NCI-H526 (cell line): ENCODE results near the gene SYNGR4.
"Not testable (repeated sequence)": the region's sequence is repeated elsewhere in the genome, so short reads cannot be mapped to it uniquely, and the experiment has no call there.

ENCODE experiments used
- DNase-seq, 2 experiments: peaks; one replicate each; lab custom pipeline; 2025; lab: John Stamatoyannopoulos, UW

The SYNGR4 gene

DNA sequence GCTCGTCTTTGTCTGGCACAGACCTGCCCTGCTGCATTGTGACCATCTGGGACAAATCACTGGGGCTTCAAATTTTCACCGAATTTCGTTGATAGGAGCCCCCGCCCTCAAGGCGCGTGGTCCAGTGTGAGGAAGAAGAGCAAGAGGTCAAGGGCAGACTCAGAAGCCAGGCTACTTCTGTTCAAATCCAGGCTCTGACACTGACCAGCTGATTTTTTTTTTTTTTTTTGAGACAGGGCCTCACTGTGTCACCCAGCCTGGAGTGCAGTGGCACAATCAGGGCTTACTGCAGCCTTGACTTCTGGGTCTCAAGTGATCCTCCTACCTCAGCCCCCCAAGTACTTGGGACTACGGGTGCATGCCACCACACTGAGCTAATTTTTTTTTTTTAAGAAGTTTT lies 7.2 kb downstream of the SYNGR4 start:
- DNase-seq, result no peak

DNA sequence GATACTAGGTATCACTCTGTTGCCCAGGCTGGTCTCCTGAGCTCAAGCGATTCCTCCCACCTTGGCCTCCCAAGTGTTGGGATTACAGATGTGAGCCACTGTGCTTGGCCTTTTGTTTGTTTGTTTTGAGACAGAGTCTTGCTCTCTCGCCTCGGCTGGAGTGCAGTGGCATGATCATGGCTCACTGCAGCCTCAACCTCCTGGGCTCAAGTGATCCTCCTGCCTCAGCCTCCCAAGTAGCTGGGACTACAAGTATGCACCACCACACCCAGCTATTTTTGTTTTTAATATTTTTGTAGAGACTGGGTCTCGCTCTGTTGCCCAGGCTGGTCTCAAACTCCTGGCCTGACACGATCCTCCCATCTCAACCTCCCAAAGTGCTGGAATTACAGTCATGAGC lies 7.6 kb downstream of the SYNGR4 start:
- not testable (repeated sequence) for DNase-seq

DNA sequence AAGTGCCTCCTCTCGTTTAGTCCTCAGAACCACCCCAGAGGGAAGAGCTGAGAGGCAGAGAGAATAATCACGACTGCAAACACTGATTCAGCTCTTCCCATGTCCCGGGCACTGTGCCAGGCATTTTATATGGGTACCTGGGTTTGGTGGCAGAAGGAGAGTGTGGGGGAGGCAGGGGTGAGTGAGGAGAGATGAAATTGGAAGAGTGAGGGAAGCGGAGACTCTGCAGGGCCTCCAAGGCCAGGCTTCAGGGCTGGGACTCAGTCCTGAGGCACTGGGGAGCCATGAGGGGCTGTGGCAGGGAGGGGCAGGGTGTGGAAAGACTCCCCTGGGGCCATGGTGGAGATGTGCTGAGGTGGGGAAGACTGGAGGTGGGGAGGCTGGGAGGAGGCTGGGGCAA lies 8.7 kb downstream of the SYNGR4 start:
- no peak for DNase-seq

DNA sequence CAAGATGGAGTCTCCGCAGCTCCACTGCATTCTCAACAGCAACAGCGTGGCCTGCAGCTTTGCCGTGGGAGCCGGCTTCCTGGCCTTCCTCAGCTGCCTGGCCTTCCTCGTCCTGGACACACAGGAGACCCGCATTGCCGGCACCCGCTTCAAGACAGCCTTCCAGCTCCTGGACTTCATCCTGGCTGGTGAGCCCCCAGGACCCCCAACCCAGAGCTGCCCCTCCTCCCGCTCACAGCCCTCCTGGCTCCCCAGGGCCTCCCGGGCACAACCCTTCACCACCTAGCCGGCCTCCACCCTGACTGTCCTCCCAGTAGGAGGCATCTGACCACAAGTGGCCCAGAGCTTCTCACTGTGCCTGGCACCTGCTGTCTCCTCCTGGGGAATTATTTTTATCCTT lies 9.4 kb downstream of the SYNGR4 start:
- DNase-seq, result no peak

DNA sequence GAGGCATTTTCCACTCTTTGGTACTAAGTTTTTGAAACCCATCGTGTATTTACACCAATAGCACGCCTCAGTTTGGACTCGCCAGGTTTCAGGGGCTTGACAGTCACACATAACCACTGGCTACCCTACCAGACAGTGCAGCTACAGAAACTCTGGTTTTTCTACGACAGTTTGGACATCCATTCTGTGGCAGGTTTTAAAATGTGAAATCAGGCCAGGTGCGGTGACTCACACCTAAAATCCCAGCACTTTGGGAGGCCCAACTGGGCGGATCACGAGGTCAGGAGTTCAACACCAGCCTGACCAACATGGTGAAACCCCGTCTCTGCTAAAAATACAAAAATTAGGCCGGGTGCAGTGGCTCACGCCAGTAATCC lies 14.0 kb downstream of the SYNGR4 start:
- DNase-seq, result no peak

DNA sequence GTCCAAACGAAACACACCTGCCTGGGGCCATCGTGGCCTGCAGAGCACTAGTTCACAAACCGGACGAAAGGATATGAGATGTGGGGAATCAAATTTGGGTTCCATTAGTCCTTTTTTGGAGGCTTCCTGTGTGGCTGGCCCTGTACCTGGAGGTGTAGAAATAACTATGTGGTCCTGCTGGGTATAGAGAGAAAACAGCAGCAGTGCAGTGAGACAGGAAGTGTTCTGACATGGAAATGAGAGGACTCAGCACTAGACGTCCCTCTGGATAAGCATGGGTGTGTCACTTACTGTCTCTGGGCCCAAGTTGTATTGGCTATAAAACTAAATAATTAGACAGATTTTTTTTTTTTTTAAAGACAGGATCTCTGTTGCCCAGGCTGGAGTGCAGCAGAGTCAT lies 14.9 kb downstream of the SYNGR4 start:
- DNase-seq, result no peak

DNA sequence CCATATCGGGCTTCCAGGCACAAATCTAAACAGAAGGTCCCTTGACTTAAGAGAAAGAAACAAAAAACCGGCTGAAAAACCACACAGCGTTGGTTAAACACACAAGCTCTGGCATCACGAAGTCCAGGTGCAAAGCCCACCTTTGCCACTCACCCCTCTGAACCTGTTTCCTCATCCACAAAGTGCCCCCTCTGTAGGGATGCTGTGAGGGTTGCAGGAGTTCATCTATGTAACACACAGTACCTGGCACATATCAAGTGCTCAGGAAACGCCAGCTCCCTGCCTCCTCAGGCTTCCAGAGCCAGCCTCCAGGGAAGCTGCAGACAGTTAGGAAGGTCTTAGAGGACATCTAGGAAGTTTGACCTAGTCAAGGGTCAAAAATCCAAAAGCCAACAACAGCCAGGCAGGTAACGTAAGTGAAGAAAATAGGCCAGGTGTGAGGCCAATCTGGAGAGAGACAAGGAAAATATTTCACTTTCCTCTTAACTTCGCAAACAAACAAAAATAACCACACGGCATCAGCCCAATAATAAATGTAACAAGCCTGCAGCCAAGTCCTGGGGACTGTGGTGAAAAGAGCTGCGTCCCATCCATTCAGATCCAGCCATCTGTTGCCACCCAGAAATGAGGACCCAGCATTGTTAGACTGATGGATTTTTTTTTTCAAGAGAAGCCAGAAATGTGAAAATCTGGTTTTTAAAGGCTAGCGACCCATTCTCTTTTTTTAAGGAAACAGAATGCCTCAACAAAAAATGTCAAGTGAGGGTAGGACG lies 17.2 kb downstream of the SYNGR4 start:
- DNase-seq, result no peak

DNA sequence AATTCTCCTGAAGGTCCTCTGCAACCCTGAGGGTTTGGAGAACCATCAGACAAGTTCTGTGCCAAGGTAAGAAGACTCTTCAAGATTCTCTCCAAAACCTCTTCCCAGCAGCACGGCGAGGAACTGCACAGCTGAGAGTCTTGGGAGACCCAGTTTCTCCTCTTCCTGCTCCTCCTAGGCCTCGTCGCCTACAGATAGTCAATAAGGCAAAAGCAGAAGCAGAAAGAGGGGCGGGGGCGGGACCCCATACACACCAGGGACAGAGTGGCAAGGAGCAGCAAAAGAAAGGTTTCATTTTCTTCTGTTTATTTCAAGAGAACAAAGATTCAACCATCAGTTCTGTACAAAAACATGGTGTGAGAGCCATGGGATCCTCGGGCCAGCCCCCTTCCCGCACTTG lies 18.1 kb downstream of the SYNGR4 start:
- no peak for DNase-seq

DNA sequence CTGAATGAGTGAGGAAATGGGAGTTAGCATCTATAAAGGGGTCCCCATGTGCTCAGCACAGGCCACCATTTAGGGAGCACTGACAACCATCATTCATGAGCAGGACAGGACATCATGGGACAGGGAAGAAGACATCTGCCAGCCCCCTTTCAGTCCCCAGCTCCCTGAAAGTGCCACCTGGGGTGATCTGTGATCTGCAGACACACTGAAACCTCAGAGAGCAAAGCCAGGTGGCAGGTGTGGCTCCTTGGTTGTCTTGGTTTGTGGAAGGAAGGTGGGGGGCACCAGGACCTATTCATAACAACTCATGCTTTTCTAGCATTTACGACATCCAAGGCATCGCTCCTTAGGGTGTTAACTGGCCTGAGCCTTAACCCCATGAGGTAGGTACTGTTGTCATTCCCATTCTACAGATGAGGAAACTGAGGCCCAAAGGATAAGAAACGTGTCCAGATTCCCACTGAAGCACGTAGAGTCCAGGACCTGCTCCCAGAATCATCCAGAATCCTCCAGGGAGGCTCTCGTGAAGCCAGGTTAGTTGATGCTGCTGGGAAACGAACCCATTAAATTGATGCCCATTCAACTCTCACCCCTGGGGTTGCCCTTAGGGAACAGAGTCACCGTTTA lies 21.4 kb downstream of the SYNGR4 start:
- DNase-seq, result no peak

DNA sequence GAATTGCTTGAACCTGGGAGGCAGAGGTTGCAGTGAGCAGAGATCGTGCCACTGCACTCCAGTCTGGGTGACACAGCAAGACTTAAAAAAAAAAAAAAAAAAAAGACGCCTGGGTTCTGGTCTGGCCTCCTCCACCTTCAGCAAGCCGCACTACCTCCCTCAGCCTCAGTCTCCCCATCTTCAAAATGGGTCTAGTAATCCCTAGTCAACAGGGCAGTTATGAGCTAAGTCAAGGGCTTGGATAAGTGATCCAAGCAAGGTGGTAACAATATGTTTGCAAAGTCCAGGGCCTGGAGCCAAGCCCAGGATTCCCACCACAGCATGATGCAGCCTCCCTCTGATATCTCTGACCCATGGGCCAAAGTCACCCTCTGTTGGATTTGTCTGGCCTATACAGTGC lies 22.8 kb downstream of the SYNGR4 start:
- DNase-seq, result no peak

DNA sequence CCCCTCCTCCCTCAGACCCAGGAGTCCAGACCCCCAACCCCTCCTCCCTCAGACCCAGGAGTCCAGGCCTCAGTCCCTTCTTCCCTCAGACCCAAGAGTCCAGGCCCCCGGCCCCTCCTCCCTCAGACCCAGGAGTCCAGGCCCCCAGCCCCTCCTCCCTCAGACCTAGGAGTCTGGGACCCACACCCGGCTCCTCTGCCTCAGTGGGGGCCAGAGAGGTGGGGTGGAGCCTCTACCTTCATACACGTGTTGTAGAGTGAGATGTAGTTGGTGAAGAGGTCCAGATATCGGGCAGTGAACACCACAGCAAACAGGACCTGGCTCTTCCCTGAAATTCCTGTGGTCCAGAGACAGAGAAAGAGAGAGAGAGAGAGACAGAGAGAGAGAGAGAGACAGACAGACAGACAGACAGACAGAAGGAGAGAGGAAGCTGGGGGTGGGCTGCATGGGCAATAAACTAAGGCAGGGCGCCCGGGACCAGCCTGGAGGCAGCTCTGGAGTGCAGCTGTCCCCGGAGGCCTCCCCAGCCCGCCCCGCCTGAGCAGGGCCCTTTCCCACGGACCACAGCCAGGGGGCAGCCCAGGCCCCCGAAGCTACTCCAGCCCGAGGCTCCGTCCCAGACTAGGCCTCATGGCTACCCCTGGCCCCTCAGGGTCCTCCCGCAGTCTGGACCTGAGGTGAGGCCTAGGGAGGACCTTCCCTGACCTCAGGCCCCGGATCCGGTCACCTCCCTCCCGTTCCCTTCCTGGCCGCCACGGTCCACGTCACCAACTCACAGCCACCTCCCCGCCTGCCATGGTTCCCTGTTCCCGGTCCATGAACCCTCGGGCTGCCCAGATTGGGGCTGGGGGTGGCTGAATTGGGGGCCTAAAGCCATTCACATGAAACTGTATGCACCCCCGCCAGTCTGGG lies 26.3 kb downstream of the SYNGR4 start:
- DNase-seq, result peak; percentile 11 to 77

DNA sequence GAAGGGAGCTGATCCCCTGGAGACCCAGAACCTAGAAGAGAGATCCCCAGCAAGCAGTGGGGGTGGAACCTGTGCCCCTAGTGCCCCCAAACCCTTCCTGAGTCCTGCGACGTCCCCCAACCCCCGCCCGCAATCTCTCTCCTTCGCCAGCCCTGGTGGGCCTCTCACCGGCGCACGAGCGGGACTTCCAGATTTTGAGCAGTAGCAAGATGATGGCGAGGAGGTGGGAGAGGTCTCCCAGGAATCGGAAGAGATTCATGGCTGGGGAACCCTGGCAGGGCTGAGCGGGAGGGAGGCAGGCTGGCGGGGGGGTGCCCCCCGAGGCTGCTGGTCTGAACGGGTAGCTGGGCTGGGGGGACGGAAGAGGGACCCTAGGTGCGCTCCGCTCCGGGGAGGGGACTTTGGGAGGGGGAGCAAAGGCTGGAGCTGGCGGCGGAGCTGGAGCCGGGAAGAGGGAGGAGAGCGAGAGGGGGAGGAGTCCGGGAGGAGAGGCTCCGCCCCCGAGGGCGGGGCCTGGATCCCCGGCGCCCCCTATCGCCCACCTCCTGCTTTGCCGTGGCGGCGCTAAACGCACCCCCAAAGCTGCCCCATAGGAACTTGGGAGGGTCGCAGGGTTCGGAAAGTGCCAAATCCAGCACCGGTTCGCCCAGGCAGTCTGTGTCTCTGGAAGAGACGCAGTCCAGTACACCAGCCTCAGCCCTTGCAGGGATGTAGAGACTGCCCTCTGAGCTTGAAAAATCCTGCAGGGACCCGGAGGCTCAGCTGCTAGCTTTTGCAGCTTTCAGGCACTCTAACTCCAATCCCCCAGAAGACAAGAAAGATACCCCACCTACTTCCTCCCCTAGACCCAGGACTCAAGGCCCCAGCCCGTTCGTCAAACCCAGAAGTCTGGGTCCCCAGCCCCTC lies 27.2 kb downstream of the SYNGR4 start, which contains the start of gene KDELR1:
Gene KDELR1, minus strand, starts transcription at position 452 of the 906 bp plus-strand sequence. Its CDS starts 193 bp downstream, at position 259.
- DNase-seq, result peak; percentile 14 to 68

DNA sequence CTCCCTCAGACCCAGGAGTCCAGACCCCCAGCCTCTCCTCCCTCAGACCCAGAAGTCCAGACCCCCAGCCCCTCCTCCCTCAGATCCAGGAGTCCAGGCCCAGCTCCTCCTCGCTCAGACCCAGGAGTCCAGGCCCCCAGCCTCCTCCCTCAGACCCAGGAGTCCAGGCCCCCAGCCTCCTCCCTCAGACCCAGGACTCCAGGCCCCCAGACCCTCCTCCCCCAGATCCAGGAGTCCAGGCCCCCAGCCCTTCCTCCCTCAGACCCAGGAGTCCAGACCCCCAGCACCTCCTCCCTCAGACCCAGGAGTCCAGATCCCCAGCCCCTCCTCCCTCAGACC lies 27.8 kb downstream of the SYNGR4 start:
- not testable (repeated sequence) for DNase-seq

DNA sequence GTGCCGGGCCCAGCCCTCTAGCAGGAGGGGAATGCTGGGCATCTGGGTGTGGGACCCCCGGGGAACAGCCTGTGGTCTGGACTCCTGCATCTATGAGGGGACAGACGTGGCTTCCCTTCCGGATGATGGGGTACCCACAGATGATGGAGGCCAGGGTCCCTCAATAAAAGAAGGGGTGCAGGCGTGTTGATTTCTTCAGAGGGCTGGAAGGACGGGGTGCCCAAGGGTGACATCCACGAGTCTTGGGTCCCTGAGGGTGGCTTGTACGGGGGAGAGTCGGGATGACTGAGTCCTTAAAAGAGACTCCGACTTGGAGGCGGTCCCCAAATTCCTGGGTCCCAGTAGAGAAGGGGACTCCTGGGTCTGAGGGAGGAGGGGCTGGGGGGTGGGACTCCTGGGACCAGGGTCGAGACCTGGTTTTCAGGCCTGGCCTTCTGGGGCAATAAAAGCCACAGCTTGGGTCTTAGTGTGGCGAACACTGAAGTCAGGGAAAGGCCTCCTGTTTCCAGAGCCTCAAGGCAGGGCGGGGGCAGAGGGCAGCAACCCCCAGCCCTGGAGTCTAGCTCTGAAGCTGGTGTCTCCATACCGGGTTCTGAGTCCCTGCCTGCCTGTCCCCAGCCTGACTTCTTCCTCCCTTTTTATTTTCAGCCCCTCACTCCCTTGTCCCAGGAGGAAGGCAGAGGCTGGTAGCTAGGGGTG lies 28.8 kb downstream of the SYNGR4 start:
- no peak for DNase-seq

DNA sequence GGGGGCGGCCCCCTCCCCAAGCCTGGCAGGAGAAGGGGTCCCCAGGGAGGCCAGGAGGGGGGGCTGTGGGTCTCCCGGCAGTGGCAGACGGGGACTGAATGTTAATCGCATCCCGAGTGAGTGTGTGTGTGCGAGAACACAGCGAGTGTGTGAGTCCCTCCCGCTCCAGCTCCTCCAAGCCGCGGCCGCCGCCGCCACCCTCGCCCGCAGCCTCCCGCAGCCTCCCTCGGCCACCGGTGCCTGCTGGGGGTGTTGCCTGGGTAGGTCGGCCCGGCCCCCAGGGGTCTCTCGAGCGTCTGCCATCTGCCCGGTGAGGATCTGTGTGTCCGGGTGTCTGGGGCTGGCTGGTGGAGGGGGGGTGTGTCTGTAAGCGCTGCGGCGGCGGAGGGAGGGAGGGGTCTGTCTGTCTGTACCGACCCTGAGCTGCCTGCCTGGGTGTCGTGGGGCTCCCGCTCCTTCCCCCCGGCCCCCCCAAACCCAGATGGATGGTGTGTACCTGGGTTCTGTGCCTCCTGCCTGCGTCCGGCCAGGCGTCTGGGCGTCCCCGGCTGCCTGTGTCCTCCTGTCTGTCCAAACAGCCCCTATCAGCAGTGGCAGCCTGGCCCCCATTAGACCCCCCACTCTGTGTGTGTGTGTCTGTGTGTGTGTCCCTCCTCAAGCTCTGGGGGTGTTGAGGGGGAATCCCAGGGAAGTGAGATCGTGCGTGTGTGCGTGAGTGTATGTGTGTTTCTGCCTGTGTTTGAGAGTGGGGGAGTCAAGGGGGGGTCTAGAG lies 29.6 kb downstream of the SYNGR4 start, which contains the start of gene GRIN2D:
Gene GRIN2D, plus strand, starts transcription at position 110 of the 772 bp plus-strand sequence. CDS start 4,725 bp downstream, outside the sequence.
- peak in 1 of 2 experiments; percentile 67 for DNase-seq

DNA sequence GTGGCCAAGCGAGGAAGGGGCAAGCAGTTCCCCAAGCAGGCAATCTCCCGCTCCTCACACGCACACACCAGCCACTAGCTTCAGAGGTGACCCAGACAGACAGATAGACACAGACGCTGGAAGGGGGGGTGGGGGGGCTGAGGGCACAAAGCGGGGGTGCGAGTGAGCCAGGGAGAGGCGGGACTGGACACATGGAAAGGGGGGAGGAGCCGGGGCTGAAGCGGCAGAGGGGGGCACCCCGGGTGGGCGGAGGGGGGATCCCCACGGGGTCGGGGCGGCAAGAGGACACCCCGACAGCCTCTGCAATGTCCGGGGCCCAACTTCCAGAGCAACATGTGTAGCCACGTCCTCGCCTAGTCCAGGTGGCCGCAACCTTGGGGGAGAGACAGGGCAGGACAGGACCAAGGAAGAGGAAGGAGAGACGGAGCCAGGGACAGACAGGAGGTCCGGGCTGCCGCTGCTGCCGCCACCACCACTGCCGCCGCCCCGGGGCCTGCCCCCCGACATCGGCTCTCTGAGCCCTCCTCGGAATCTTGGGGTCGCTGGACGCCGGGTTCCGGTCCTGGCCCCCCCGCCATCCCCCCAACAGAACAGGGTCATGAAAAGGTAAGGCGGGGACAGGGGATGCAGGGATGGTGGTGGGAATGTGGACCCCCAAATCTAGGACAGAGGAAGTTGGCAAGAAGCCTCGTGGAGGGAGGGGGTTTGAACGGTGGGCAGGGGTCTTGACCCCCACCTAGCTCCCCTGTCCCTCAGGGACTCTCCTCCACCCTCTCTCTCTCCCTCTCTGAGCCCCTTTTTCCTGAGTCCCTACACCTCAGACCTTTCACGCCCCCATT lies 30.4 kb downstream of the SYNGR4 start:
- DNase-seq, result peak in 1 of 2 experiments; percentile 50

DNA sequence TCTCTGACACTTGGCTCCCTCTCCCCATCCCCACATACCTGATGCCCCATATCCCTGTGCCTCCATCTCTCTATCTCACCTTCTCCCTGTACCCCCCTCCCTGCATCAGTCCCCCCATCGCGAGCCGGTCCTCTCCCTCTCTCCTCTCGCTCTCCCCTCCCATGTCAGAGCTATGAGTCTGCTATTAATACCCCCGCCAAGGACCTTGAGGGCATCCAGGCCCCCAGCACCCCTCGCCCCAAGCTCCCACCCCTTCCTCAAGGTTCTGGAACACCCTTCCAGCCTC lies 30.9 kb downstream of the SYNGR4 start:
- no peak for DNase-seq

DNA sequence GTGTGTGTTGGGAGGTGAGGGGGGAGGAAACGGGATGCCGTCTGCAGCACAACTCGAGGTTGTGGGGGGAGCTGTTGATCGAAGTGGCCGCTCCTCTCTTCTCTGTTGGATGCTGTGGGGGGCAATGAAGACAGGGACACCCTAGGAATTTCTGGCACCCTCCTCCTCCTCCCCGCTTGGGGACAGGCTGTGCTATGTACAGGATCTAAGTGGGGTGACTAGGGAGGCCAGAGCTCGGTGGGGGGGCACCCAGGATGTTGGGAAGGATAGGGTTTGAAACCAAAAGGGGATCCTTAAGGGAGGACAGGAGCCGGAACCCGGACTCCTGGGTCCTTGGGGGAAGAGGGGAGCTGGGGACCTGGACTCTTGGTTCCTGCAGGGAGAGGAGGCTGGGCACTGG lies 31.3 kb downstream of the SYNGR4 start:
- DNase-seq, result no peak
